Measurements from ENCODE around the gene USH1G.

Gene USH1G

GRCh38 chr17:74903034-74903433 is 20.0 kb downstream of the USH1G start:
- no CpG with 5 or more reads among the region's 9 CpGs for WGBS (ENCODE audit: extremely low coverage, insufficient coverage, insufficient read length)
- H3K27ac ChIP-seq (ENCODE audit: low read depth, low read length), result no peak overlapping the region

GRCh38 chr17:74901353-74902135 is 21.5 kb downstream of the USH1G start:
- Histone ChIP-seq H3K79me2 (ENCODE audit: control insufficient read depth, insufficient read depth, low read length, poor library complexity) (no peaks in the 10 kb centered on the region), H3K23ac (ENCODE audit: low read length) (no peak overlapping the region), H3K4me2 (ENCODE audit: low read length) (no peak overlapping the region), H3K36me3 (ENCODE audit: control insufficient read depth in 1 of 2, insufficient read depth in 2 of 2, low read length in 2 of 2) (no peaks in the 10 kb centered on the region), H3K27me3 (ENCODE audit: insufficient read depth, low read length) (no peaks in the 10 kb centered on the region), H3K9ac (ENCODE audit: low read length) (no peak overlapping the region), H3K27ac (ENCODE audit: low read depth, low read length) (no peak overlapping the region), H3K4me1 (ENCODE audit: control insufficient read depth in 1 of 2, insufficient read depth in 2 of 2, low read length in 2 of 2) (no peaks in the 10 kb centered on the region), H3K79me1 (ENCODE audit: low read length) (no peaks in the 10 kb centered on the region), H2AK5ac (ENCODE audit: low read length) (no peak overlapping the region), H4K8ac (ENCODE audit: low read depth, low read length) (no peak overlapping the region), H3K4me3 (ENCODE audit: low read depth, low read length) (no peak overlapping the region), H3K4ac (ENCODE audit: low read depth, low read length) (no peak overlapping the region), H2AFZ (ENCODE audit: insufficient read depth, low read length, poor library complexity) (no peak overlapping the region), H3K18ac (ENCODE audit: low read length) (no peak overlapping the region), H4K12ac (ENCODE audit: low read depth, low read length) (no peak overlapping the region), H3K9me3 (ENCODE audit: insufficient read depth, low read depth, low read length) (peaks cover 7% of the 10 kb centered on the region), H3K14ac (ENCODE audit: low read length) (no peak overlapping the region), H4K91ac (ENCODE audit: low read depth, low read length) (no peak overlapping the region), H2BK5ac (ENCODE audit: low read depth, low read length, poor library complexity) (no peak overlapping the region), H2BK12ac (ENCODE audit: low read length) (no peak overlapping the region), H2BK120ac (ENCODE audit: insufficient read depth, low read length, poor library complexity) (no peak overlapping the region)
- no peak for DNase-seq
- WGBS (ENCODE audit: extremely low coverage, insufficient coverage, insufficient read length), result no CpG with 5 or more reads among the region's 14 CpGs

More at GRCh38 chr17:74903034-74903433, 20.0 kb downstream of the USH1G start:
- Histone ChIP-seq H3K23ac (ENCODE audit: low read length) (no peak overlapping the region), H3K9me3 (ENCODE audit: insufficient read depth, low read depth, low read length) (peaks cover 7% of the 10 kb centered on the region), H3K27me3 (ENCODE audit: insufficient read depth, low read length) (no peaks in the 10 kb centered on the region), H3K4me1 (ENCODE audit: control insufficient read depth in 1 of 2, insufficient read depth in 2 of 2, low read length in 2 of 2) (peaks cover 2 to 8% of the 10 kb centered on the region in 2 experiments), H2BK5ac (ENCODE audit: low read depth, low read length, poor library complexity) (no peak overlapping the region), H3K14ac (ENCODE audit: low read length) (no peak overlapping the region), H3K79me1 (ENCODE audit: low read length) (peaks cover 6% of the 10 kb centered on the region), H3K79me2 (ENCODE audit: control insufficient read depth, insufficient read depth, low read length, poor library complexity) (no peaks in the 10 kb centered on the region), H3K36me3 (ENCODE audit: control insufficient read depth in 1 of 2, insufficient read depth in 2 of 2, low read length in 2 of 2) (no peaks in the 10 kb centered on the region), H4K91ac (ENCODE audit: low read depth, low read length) (no peak overlapping the region), H3K4ac (ENCODE audit: low read depth, low read length) (no peak overlapping the region), H2AFZ (ENCODE audit: insufficient read depth, low read length, poor library complexity) (no peak overlapping the region), H3K4me2 (ENCODE audit: low read length) (no peak overlapping the region), H3K18ac (ENCODE audit: low read length) (no peak overlapping the region), H2BK120ac (ENCODE audit: insufficient read depth, low read length, poor library complexity) (no peak overlapping the region), H4K12ac (ENCODE audit: low read depth, low read length) (no peak overlapping the region), H3K9ac (ENCODE audit: low read length) (no peak overlapping the region), H4K8ac (ENCODE audit: low read depth, low read length) (no peak overlapping the region), H3K4me3 (ENCODE audit: low read depth, low read length) (no peak overlapping the region), H2AK5ac (ENCODE audit: low read length) (no peak overlapping the region), H2BK12ac (ENCODE audit: low read length) (no peak overlapping the region)
- no peak for DNase-seq

DNA sequence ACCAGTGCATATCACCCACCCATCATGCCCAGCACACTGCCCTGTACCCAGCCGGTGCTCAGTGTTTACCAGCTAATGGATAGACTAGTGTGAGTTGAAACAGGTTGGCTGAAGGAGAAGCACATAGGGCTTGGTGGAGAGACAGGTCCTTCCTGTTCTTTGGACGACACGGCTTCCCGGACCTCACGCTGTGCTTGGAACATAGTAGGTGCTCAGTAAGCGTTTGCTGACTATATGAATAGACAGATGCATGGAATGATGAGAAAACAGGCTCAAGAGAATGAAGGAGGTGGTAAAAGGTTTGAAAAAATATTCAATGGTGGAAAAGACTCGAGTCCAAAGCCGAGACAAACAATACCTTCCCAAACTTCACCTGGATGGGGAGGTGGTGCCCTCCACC is 22.8 kb downstream of the USH1G start:
- no CpG with 5 or more reads among the region's 8 CpGs for WGBS (ENCODE audit: extremely low coverage, insufficient coverage, insufficient read length)
- Histone ChIP-seq H3K4ac (ENCODE audit: low read depth, low read length) (no peak overlapping the region), H3K14ac (ENCODE audit: low read length) (no peak overlapping the region), H3K4me2 (ENCODE audit: low read length) (no peak overlapping the region), H3K18ac (ENCODE audit: low read length) (no peak overlapping the region), H3K79me1 (ENCODE audit: low read length) (no peaks in the 10 kb centered on the region), H3K79me2 (ENCODE audit: control insufficient read depth, insufficient read depth, low read length, poor library complexity) (no peaks in the 10 kb centered on the region), H4K12ac (ENCODE audit: low read depth, low read length) (no peak overlapping the region), H2BK120ac (ENCODE audit: insufficient read depth, low read length, poor library complexity) (no peak overlapping the region), H2AFZ (ENCODE audit: insufficient read depth, low read length, poor library complexity) (no peak overlapping the region), H3K4me1 (ENCODE audit: control insufficient read depth in 1 of 2, insufficient read depth in 2 of 2, low read length in 2 of 2) (no peaks in the 10 kb centered on the region), H4K91ac (ENCODE audit: low read depth, low read length) (no peak overlapping the region), H3K23ac (ENCODE audit: low read length) (no peak overlapping the region), H3K4me3 (ENCODE audit: low read depth, low read length) (no peak overlapping the region), H3K9me3 (ENCODE audit: insufficient read depth, low read depth, low read length) (peaks cover 7% of the 10 kb centered on the region), H2AK5ac (ENCODE audit: low read length) (no peak overlapping the region), H4K8ac (ENCODE audit: low read depth, low read length) (no peak overlapping the region), H2BK5ac (ENCODE audit: low read depth, low read length, poor library complexity) (no peak overlapping the region), H3K27me3 (ENCODE audit: insufficient read depth, low read length) (no peaks in the 10 kb centered on the region), H3K9ac (ENCODE audit: low read length) (no peak overlapping the region), H3K36me3 (ENCODE audit: control insufficient read depth in 1 of 2, insufficient read depth in 2 of 2, low read length in 2 of 2) (no peaks in the 10 kb centered on the region), H2BK12ac (ENCODE audit: low read length) (no peak overlapping the region), H3K27ac (ENCODE audit: low read depth, low read length) (no peak overlapping the region)
- DNase-seq, result no peak

DNA sequence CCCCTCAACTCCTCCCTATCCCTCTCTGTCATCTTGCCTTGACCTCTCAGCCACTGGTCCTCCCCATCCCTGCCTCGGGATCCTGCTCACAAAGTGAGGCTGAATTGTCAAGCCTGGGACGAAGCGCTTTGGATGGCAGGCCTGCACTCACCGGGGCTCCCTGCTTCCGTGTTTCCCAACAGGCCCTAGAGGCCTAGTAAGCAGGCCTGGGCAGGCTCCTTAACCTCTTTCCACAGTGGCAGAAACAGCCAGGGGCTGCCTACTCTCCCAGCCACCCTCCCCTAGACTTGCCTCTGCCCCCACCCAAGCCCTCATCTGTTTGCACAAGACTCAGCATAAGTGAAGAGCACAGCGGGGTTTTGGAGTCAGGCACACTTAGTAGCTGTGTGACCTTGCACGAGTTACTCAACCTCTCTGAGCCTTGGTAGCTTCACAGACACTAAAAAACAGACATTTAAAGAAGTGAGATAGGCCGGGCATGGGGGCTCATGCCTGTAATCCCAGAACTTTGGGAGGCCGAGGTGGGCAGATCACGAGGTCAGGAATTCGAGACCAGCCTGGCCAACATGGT is 24.6 kb downstream of the USH1G start:
- no peak overlapping the region for H2BK5ac ChIP-seq (ENCODE audit: low read depth, low read length, poor library complexity)
- no peak overlapping the region for H2AK5ac ChIP-seq (ENCODE audit: low read length)
- peaks cover 11% of the 10 kb centered on the region for H3K27me3 ChIP-seq (ENCODE audit: insufficient read depth, low read length)
- H3K27ac ChIP-seq (ENCODE audit: low read depth, low read length), result no peak overlapping the region
- no peak overlapping the region for H3K18ac ChIP-seq (ENCODE audit: low read length)
- no peak overlapping the region for H3K4ac ChIP-seq (ENCODE audit: low read depth, low read length)
- no peak overlapping the region for H3K4me3 ChIP-seq (ENCODE audit: low read depth, low read length)
- DNase-seq, result no peak
- H4K91ac ChIP-seq (ENCODE audit: low read depth, low read length), result no peak overlapping the region
- no peak overlapping the region for H2AFZ ChIP-seq (ENCODE audit: insufficient read depth, low read length, poor library complexity)
- no peak overlapping the region for H4K8ac ChIP-seq (ENCODE audit: low read depth, low read length)
- H3K4me1 ChIP-seq (ENCODE audit: control insufficient read depth in 1 of 2, insufficient read depth in 2 of 2, low read length in 2 of 2), result peaks cover 0 to 4% of the 10 kb centered on the region in 2 experiments
- peaks cover 1% of the 10 kb centered on the region for H3K9me3 ChIP-seq (ENCODE audit: insufficient read depth, low read depth, low read length)
- H3K23ac ChIP-seq (ENCODE audit: low read length), result no peak overlapping the region
- H2BK120ac ChIP-seq (ENCODE audit: insufficient read depth, low read length, poor library complexity), result no peak overlapping the region
- no peaks in the 10 kb centered on the region for H3K36me3 ChIP-seq (ENCODE audit: control insufficient read depth in 1 of 2, insufficient read depth in 2 of 2, low read length in 2 of 2)
- no peak overlapping the region for H2BK12ac ChIP-seq (ENCODE audit: low read length)
- H3K9ac ChIP-seq (ENCODE audit: low read length), result no peak overlapping the region
- WGBS (ENCODE audit: extremely low coverage, insufficient coverage, insufficient read length), result no CpG with 5 or more reads among the region's 11 CpGs
- no peak overlapping the region for H3K4me2 ChIP-seq (ENCODE audit: low read length)
- no peaks in the 10 kb centered on the region for H3K79me1 ChIP-seq (ENCODE audit: low read length)
- no peak overlapping the region for H4K12ac ChIP-seq (ENCODE audit: low read depth, low read length)
- no peaks in the 10 kb centered on the region for H3K79me2 ChIP-seq (ENCODE audit: control insufficient read depth, insufficient read depth, low read length, poor library complexity)
- no peak overlapping the region for H3K14ac ChIP-seq (ENCODE audit: low read length)

Data from trophoblast cell (in vitro differentiated cells and primary cell).